ENCODE measurements around the gene FFAR1. TPM values are rescaled to one million over a fixed set of nuclear protein-coding genes. Genes with fewer than 3 reads are reported as not detected.

The FFAR1 gene
- 0.05 TPM in 1 of 5 replicates, not detected in the others for total RNA-seq (2022; extraction: Qiagen RNA extraction)

GRCh38 chr19:35347171-35347929, at the start of gene FFAR1:
Gene FFAR1 (plus strand): TSS chr19:35347902. CDS start chr19:35351552, 3,650 bp downstream.

GRCh38 chr19:35328851-35329285, 18.8 kb upstream of the FFAR1 start, which contains the start of gene CD22:
Gene CD22 (plus strand): TSS chr19:35329187. CDS start chr19:35332041, 2,854 bp downstream.

DNA sequence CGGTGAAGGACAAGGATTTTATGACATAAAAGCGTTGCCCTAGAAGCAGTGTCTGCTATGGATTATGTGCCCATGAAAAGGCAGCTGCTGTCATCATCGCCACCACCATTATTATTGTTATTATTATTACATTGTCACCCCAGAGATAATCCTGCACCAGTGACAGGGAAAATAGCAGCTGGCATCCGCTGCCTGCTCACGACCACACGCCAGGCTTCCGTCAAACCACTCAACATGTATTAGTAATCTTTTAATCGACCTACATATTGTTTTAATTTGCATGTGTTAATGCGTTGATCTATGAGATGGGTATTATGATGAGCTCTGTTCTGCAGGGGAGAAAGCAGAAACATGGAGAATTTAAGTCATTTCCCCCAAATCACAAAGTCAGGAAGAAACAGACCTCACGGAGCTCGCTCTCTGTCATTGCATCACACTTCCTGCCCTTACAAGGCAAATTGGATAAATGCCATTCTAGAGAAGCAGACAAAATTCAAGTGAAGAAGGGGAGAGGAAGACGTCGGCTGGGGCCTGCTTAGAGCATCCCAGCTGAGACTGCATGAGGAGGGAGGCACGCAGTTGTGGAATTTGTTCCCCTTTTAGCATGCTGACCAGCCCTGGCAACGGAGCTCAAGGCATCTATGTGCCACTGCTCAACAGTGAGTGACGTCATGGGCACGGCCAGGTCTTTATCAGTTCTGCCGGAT, 10.3 kb downstream of the FFAR1 start, which contains the start of gene FFAR3:
Gene FFAR3, plus strand, starts transcription at position 594 of the 707 bp plus-strand sequence. CDS start 431 bp downstream, outside the sequence.

GRCh38 chr19:35370722-35371121, 23.0 kb downstream of the FFAR1 start, which contains the start of gene GPR42:
Gene GPR42 (plus strand): TSS chr19:35371068. CDS start chr19:35371360, 292 bp downstream.

Other genes starting within 250 kb of the FFAR1 start
- 0.10 to 0.24 TPM (median 0.12 TPM) in 4 of 5 replicates, not detected in the other for gene FXYD3, start 232.1 kb upstream of the FFAR1 start, total RNA-seq (2022; extraction: Qiagen RNA extraction)
- gene LGI4, start 212.8 kb upstream of the FFAR1 start, total RNA-seq (2022; extraction: Qiagen RNA extraction) = 0.08 to 0.22 TPM (median 0.16 TPM) in 5 replicates
- gene FXYD1, start 209.1 kb upstream of the FFAR1 start, total RNA-seq (2022; extraction: Qiagen RNA extraction) = 0.08 to 0.45 TPM (median 0.30 TPM) in 5 replicates
- gene FXYD7, start 204.6 kb upstream of the FFAR1 start, total RNA-seq (2022; extraction: Qiagen RNA extraction) = 0.12 to 0.42 TPM (median 0.23 TPM) in 4 of 5 replicates, not detected in the other
- gene FXYD5, start 193.2 kb upstream of the FFAR1 start, total RNA-seq (2022; extraction: Qiagen RNA extraction) = 199 to 233 TPM (median 227 TPM) in 5 replicates
- gene FAM187B, start 119.2 kb upstream of the FFAR1 start, total RNA-seq (2022; extraction: Qiagen RNA extraction) = not detected in 5 replicates
- 7.1 to 11.5 TPM (median 10.2 TPM) in 5 replicates for gene LSR, start 98.9 kb upstream of the FFAR1 start, total RNA-seq (2022; extraction: Qiagen RNA extraction)
- 112 to 163 TPM (median 159 TPM) in 5 replicates for gene USF2, start 78.9 kb upstream of the FFAR1 start, total RNA-seq (2022; extraction: Qiagen RNA extraction)
- gene HAMP, start 65.4 kb upstream of the FFAR1 start, total RNA-seq (2022; extraction: Qiagen RNA extraction) = 0.24 TPM in 1 of 5 replicates, not detected in the others
- 0.12 TPM in 1 of 5 replicates, not detected in the others for gene MAG, start 55.7 kb upstream of the FFAR1 start, total RNA-seq (2022; extraction: Qiagen RNA extraction)
- 0.92 to 1.4 TPM (median 0.99 TPM) in 5 replicates for gene CD22, start 18.7 kb upstream of the FFAR1 start, total RNA-seq (2022; extraction: Qiagen RNA extraction)
- gene FFAR3, start 10.6 kb downstream of the FFAR1 start, total RNA-seq (2022; extraction: Qiagen RNA extraction) = not detected in 5 replicates
- not detected in 5 replicates for gene GPR42, start 23.2 kb downstream of the FFAR1 start, total RNA-seq (2022; extraction: Qiagen RNA extraction)
- 0.03 TPM in 1 of 5 replicates, not detected in the others for gene FFAR2, start 100.4 kb downstream of the FFAR1 start, total RNA-seq (2022; extraction: Qiagen RNA extraction)
- gene KRTDAP, start 142.6 kb downstream of the FFAR1 start, total RNA-seq (2022; extraction: Qiagen RNA extraction) = not detected in 5 replicates
- 34.1 to 42.4 TPM (median 35.8 TPM) in 5 replicates for gene DMKN, start 165.7 kb downstream of the FFAR1 start, total RNA-seq (2022; extraction: Qiagen RNA extraction)
- 2.5 to 3.1 TPM (median 3.0 TPM) in 5 replicates for gene SBSN, start 180.4 kb downstream of the FFAR1 start, total RNA-seq (2022; extraction: Qiagen RNA extraction)
- not detected in 5 replicates for gene GAPDHS, start 185.6 kb downstream of the FFAR1 start, total RNA-seq (2022; extraction: Qiagen RNA extraction)
- 350 to 462 TPM (median 443 TPM) in 5 replicates for gene TMEM147, start 197.7 kb downstream of the FFAR1 start, total RNA-seq (2022; extraction: Qiagen RNA extraction)
- gene ATP4A, start 215.8 kb downstream of the FFAR1 start, total RNA-seq (2022; extraction: Qiagen RNA extraction) = not detected in 5 replicates
- gene PMIS2, start 238.3 kb downstream of the FFAR1 start, total RNA-seq (2022; extraction: Qiagen RNA extraction) = not detected in 5 replicates

All from A549 treated with CORT108297 at 1 μM for 4 hours (cell line).